Glutamatergic neuron (in vitro differentiated cells): ENCODE results near the gene DCLK1. TPM values are rescaled to one million over a fixed set of nuclear protein-coding genes. Genes with fewer than 3 reads are reported as not detected.

Experiments used
- DNase-seq: peaks from one replicate; pipeline ENCODE4 v3.0.0; 2022
- H3K27ac Mint-ChIP-seq: one replicate; pipeline ENCODE4 v1.8.0; 2020; ENCODE audit warnings: mild to moderate bottlenecking, mixed read lengths, inconsistent platforms; ENCODE audit not compliant: unreplicated experiment
- H3K27me3 Mint-ChIP-seq: one replicate; pipeline ENCODE4 v1.8.0; 2020; ENCODE audit warnings: mild to moderate bottlenecking, moderate library complexity, mixed read lengths, inconsistent platforms; ENCODE audit not compliant: unreplicated experiment
- H3K36me3 Mint-ChIP-seq: one replicate; pipeline ENCODE4 v1.8.0; 2020; ENCODE audit warnings: mild to moderate bottlenecking, mixed read lengths, inconsistent platforms; ENCODE audit not compliant: unreplicated experiment
- H3K4me1 Mint-ChIP-seq: one replicate; pipeline ENCODE4 v1.8.0; 2020; ENCODE audit warnings: mild to moderate bottlenecking, low read depth, mixed read lengths, inconsistent platforms; ENCODE audit not compliant: unreplicated experiment
- H3K4me3 Mint-ChIP-seq: one replicate; pipeline ENCODE4 v1.8.0; 2020; ENCODE audit warnings: mild to moderate bottlenecking, mixed read lengths, inconsistent platforms; ENCODE audit not compliant: unreplicated experiment
- H3K9me3 Mint-ChIP-seq: one replicate; pipeline ENCODE4 v1.8.0; 2020; ENCODE audit warnings: mild to moderate bottlenecking, moderate library complexity, mixed read lengths, inconsistent platforms; ENCODE audit not compliant: unreplicated experiment
- total RNA-seq: library from RNA; stranded (reverse); fragmentation: NEBNext Ultra II Directional; extraction: Animal tissue kit (Norgen Biotek cat#: 25700); gene quantifications from one replicate; pipeline ENCODE4 v1.2.1, GENCODE V29; 2021; ENCODE audit not compliant: unreplicated experiment
- TF ChIP-seq, protein P1 (sequence below): fragments of 200-600 bp; sonication (generic); IDR thresholded peaks from one replicate; pipeline ENCODE4 v1.5.0; 2021; ENCODE audit not compliant: partially characterized antibody, unreplicated experiment

The DCLK1 gene
- total RNA-seq, 1 donor from 2014 or later: 63.9 TPM

DNA sequence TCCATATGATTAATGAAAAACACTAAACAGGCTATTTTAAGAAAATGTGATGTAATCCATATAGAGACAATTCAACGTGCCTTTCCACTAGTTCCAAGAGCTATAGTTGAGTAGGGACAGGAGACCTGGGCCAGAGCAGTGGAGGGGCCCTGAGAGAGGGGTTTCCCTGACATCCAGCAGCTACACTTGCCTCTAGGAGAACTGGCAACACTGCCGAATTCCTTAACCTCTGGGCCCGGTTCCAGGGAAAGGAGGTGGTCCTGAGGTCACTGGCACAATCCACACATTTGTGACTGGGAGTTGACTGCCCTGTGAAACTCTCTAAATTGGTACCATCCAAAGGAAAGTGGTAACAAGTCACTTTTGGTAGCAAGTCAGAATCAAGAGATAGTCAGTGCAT, 264.4 kb downstream of the DCLK1 start:
- H3K27ac Mint-ChIP-seq: no peak overlapping the region
- no peak overlapping the region for H3K4me3 Mint-ChIP-seq
- TF ChIP-seq, protein P1, sequence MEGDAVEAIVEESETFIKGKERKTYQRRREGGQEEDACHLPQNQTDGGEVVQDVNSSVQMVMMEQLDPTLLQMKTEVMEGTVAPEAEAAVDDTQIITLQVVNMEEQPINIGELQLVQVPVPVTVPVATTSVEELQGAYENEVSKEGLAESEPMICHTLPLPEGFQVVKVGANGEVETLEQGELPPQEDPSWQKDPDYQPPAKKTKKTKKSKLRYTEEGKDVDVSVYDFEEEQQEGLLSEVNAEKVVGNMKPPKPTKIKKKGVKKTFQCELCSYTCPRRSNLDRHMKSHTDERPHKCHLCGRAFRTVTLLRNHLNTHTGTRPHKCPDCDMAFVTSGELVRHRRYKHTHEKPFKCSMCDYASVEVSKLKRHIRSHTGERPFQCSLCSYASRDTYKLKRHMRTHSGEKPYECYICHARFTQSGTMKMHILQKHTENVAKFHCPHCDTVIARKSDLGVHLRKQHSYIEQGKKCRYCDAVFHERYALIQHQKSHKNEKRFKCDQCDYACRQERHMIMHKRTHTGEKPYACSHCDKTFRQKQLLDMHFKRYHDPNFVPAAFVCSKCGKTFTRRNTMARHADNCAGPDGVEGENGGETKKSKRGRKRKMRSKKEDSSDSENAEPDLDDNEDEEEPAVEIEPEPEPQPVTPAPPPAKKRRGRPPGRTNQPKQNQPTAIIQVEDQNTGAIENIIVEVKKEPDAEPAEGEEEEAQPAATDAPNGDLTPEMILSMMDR: no peak
- peaks cover 7% of the 10 kb centered on the region for H3K36me3 Mint-ChIP-seq
- H3K4me1 Mint-ChIP-seq: no peaks in the 10 kb centered on the region
- peaks cover 1% of the 10 kb centered on the region for H3K9me3 Mint-ChIP-seq
- DNase-seq: no peak
- peaks cover 2% of the 10 kb centered on the region for H3K27me3 Mint-ChIP-seq

DNA sequence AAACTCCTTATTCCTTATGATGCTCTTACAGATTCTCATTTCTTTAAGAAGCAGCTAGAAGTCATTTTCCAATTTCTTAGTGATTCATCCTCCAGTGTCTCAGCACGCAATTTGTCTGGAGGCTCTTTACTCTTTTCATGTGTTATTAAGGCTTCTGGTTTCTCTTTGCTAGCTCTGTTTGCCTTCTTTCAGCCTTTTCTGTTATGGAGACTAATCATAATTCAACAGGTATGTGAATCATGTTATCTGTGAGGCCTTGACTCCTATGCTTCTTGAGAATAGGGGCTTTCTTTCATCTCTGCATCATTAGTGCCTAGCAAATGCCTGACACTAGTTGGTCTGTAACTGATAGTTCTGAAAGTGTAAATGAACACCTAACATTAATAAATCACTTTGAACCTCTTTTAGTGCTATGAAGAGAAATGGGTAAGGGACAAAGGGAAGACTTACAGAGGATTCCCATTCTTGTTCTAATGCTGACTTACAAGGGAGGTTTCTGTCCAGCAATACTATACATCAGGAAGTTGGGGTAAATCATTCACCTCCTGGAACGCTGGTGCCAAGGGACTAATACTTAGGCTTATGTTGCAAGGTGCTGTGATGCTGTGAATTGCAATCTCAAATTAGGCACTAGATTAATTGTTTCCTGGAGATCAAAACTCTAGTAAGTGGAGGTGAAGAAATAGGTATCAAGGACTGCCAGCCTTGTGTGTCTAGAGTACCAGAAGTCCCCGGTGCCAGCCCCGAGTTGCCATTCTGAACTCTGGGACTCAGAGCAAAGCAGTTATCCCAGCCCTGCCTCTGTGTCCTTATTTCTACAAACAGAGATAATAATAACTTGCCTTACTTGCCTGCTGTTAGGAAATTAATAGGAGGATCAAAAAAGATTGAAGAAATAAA, 265.6 kb downstream of the DCLK1 start:
- peaks cover 4% of the 10 kb centered on the region for H3K27me3 Mint-ChIP-seq
- peaks cover 7% of the 10 kb centered on the region for H3K36me3 Mint-ChIP-seq
- DNase-seq: no peak
- no peak overlapping the region for H3K27ac Mint-ChIP-seq
- peaks cover 1% of the 10 kb centered on the region for H3K9me3 Mint-ChIP-seq
- TF ChIP-seq, protein P1: no peak
- H3K4me3 Mint-ChIP-seq: no peak overlapping the region
- H3K4me1 Mint-ChIP-seq: no peaks in the 10 kb centered on the region

DNA sequence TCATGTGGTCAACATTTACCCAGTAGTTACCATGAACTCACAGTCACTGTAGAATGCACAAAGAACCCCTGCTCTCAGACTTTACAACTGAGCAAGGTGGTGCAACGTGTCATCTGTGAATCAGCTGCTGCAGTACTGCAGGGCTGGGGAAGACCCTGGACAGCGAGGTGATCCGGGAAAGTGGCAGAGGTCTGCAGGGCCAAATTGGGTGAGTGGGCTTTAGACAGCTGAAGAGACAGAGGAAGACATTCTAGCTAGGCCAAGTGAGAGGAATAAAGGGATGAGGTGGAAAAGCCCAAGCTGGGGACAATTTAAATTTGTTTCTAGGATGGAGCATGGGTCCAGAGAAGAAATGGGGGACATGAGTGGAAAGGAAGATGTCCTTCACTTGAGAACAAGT, 270.5 kb downstream of the DCLK1 start:
- TF ChIP-seq, protein P1: no peak
- no peak overlapping the region for H3K27ac Mint-ChIP-seq
- DNase-seq: no peak
- peaks cover 5% of the 10 kb centered on the region for H3K4me1 Mint-ChIP-seq
- H3K27me3 Mint-ChIP-seq: peaks cover 4% of the 10 kb centered on the region
- H3K9me3 Mint-ChIP-seq: peaks cover 4% of the 10 kb centered on the region
- peaks cover 7% of the 10 kb centered on the region for H3K36me3 Mint-ChIP-seq
- H3K4me3 Mint-ChIP-seq: no peak overlapping the region

DNA sequence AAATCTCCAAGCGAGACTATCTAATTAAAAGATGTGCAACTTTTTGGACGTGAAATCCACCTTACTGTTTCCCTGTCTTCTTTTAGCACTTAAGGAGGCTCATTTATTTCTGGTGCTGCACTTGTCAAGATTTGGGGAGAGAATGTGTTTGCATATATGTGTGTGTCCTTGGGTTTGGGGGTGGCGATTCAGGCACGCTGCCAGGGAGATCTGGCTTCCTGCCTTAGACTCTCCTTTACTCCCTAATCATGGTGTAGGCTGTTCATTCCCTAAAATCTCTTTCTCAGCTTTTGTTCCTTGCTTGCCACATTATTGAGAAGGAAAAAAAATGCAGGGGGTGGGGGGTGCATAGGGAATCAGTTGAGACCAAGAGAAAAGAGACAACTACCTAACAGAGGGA, 271.2 kb downstream of the DCLK1 start:
- H3K4me3 Mint-ChIP-seq: no peak overlapping the region
- peaks cover 4% of the 10 kb centered on the region for H3K9me3 Mint-ChIP-seq
- peaks cover 4% of the 10 kb centered on the region for H3K27me3 Mint-ChIP-seq
- H3K27ac Mint-ChIP-seq: no peak overlapping the region
- H3K4me1 Mint-ChIP-seq: peaks cover 10% of the 10 kb centered on the region
- TF ChIP-seq, protein P1: no peak
- DNase-seq: no peak
- peaks cover 7% of the 10 kb centered on the region for H3K36me3 Mint-ChIP-seq

DNA sequence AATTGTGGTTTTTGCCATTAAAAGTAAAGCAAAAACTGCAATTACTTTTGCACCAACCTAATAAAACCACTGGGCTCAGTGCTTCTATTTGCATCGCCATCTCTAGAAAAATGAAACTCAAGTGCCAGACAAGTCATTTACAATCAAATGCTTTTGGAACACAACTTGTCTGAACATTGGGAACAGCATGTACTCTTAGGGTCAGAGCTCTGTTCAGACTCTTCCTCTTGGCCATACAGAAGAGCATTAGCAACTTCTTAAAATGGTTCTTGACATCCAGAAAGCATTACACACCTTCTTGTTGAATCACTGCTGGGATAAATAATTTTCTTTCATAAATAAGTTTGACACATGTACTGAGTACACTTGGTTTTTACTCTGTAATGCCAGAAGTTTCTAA, 272.5 kb downstream of the DCLK1 start:
- Mint-ChIP-seq H3K9me3 (peaks cover 7% of the 10 kb centered on the region), H3K27me3 (peaks cover 4% of the 10 kb centered on the region), H3K36me3 (peaks cover 7% of the 10 kb centered on the region), H3K4me1 (peaks cover 10% of the 10 kb centered on the region), H3K4me3 (no peak overlapping the region), H3K27ac (no peak overlapping the region)
- no peak for DNase-seq
- TF ChIP-seq, protein P1: no peak
